Keratinocyte (primary cell): Measurements from ENCODE around the gene TECTB. TPM values are rescaled to one million over a fixed set of nuclear protein-coding genes. Genes with fewer than 3 reads are reported as not detected.

Experiments
- DNase-seq: peaks from one replicate; pipeline ENCODE4 v3.0.0-alpha.2; 2011; ENCODE audit warnings: low read depth, missing footprints, low spot score
- FAIRE-seq: peaks from 2 replicates; lab custom pipeline; 2011; peaks lifted over from hg19 to GRCh38; lab: Jason Lieb, UNC
- H2AFZ ChIP-seq: 2 replicates; pipeline ENCODE4 v1.6.0; 2012; ENCODE audit warnings: low read length, control low read depth, inconsistent platforms; ENCODE audit not compliant: control insufficient read depth
- H3K27ac ChIP-seq: 2 replicates; pipeline ENCODE4 v1.5.1; 2011; ENCODE audit warnings: low read length; ENCODE audit not compliant: control insufficient read depth, insufficient read depth
- H3K27me3 ChIP-seq: 3 replicates; pipeline ENCODE4 v1.6.0; 2011; ENCODE audit warnings: low read length; ENCODE audit not compliant: control insufficient read depth, insufficient read depth; ENCODE audit errors: extremely low read depth
- H3K36me3 ChIP-seq, 2 experiments: 2 replicates in 1 of 2; 3 replicates in 1 of 2; pipeline ENCODE4 v1.5.1; 2011; ENCODE audit warnings: low read length in 2 of 2, mild to moderate bottlenecking in 1 of 2; ENCODE audit not compliant: control insufficient read depth in 2 of 2, insufficient read depth in 2 of 2; ENCODE audit errors: extremely low read depth in 1 of 2
- H3K4me1 ChIP-seq: 3 replicates; pipeline ENCODE4 v1.5.1; 2011; ENCODE audit warnings: low read length; ENCODE audit not compliant: control insufficient read depth, insufficient read depth; ENCODE audit errors: extremely low read depth
- H3K4me2 ChIP-seq: 3 replicates; pipeline ENCODE4 v1.6.0; 2011; ENCODE audit warnings: low read depth, low read length; ENCODE audit not compliant: control insufficient read depth, insufficient read depth; ENCODE audit errors: extremely low read depth
- H3K4me3 ChIP-seq, 3 experiments: fragments of 200-600 bp in 1 of 3; sonication (generic) in 1 of 3; 2 replicates in 2 of 3; 3 replicates in 1 of 3; pipeline ENCODE4 v1.5.1; 2011 to 2016; ENCODE audit warnings: low read length in 3 of 3, mild to moderate bottlenecking in 3 of 3, control low read depth in 2 of 3, inconsistent platforms in 1 of 3, low read depth in 1 of 3, mixed read lengths in 1 of 3, mixed run types in 1 of 3, moderate library complexity in 1 of 3; ENCODE audit not compliant: control insufficient read depth in 2 of 3, insufficient read depth in 2 of 3; ENCODE audit errors: extremely low read depth in 1 of 3
- H3K79me2 ChIP-seq: 2 replicates; pipeline ENCODE4 v1.6.0; 2012; ENCODE audit warnings: low read length; ENCODE audit not compliant: control insufficient read depth, insufficient read depth
- H3K9ac ChIP-seq: 3 replicates; pipeline ENCODE4 v1.6.0; 2011; ENCODE audit warnings: low read length; ENCODE audit not compliant: control insufficient read depth, insufficient read depth; ENCODE audit errors: extremely low read depth
- H3K9me1 ChIP-seq: 3 replicates; pipeline ENCODE4 v1.6.0; 2011; ENCODE audit warnings: low read length; ENCODE audit not compliant: control insufficient read depth, insufficient read depth; ENCODE audit errors: extremely low read depth
- H3K9me3 ChIP-seq: 2 replicates; pipeline ENCODE4 v1.5.1; 2012; ENCODE audit warnings: low read depth, low read length; ENCODE audit not compliant: control insufficient read depth
- H4K20me1 ChIP-seq: 3 replicates; pipeline ENCODE4 v1.6.0; 2011; ENCODE audit warnings: low read length; ENCODE audit not compliant: control insufficient read depth, insufficient read depth; ENCODE audit errors: extremely low read depth
- CTCF ChIP-seq, 3 experiments: IDR thresholded peaks in 1 of 3; conservative IDR thresholded peaks in 1 of 3; optimal IDR thresholded peaks in 1 of 3; 2 replicates in 2 of 3; 3 replicates in 1 of 3; pipeline versions ENCODE3 to v1.5.1; 2011; ENCODE audit warnings: low read length in 3 of 3, mild to moderate bottlenecking in 3 of 3, moderate library complexity in 2 of 3, control low read depth in 1 of 3, inconsistent platforms in 1 of 3; ENCODE audit not compliant: insufficient read depth in 2 of 3; ENCODE audit errors: extremely low read depth in 1 of 3
- EZH2 ChIP-seq: IDR thresholded peaks from one replicate; pipeline ENCODE4 v1.6.1; 2012; ENCODE audit warnings: inconsistent platforms, mild to moderate bottlenecking, low read length, moderate library complexity
- dilution Hi-C: fragments of 300-500 bp; cut with MboI; formaldehyde crosslinking; loops from one replicate; pipeline ENCODE4 v1.7.0; 2020; ENCODE audit warnings: low sequenced_read_pairs; ENCODE audit not compliant: extremely low pct_ligation_motif_present
- polyA plus RNA-seq, 5 experiments: library from polyadenylated mRNA; depleted of rRNA in 3 of 5; stranded (reverse) in 3 of 5; stranded (forward) in 1 of 5; unstranded in 1 of 5; fragments of >200 nt; gene quantifications; 1 replicate in 1 of 5; 2 replicates in 3 of 5; 3 replicates in 1 of 5; pipeline versions ENCODE4 v1.2.1 to v1.2.3, GENCODE V29; 2011 to 2012; ENCODE audit warnings: missing spikeins in 2 of 5, low read depth in 1 of 5, low replicate concordance in 1 of 5

The TECTB gene
- polyA plus RNA-seq, 1 donor (not counting 4 experiments of a cell fraction or from before 2014, with no cell fraction given) = not detected

- Histone ChIP-seq H3K36me3 (no peaks in the 10 kb centered on the region), H3K9me1 (no peaks in the 10 kb centered on the region), H3K4me2 (no peak overlapping the region), H3K4me1 (no peaks in the 10 kb centered on the region), H3K9ac (no peak overlapping the region), H3K4me3 (no peak overlapping the region), H3K27ac (no peak overlapping the region), H3K27me3 (no peaks in the 10 kb centered on the region), H3K79me2 (no peaks in the 10 kb centered on the region), H2AFZ (no peak overlapping the region), H3K9me3 (no peaks in the 10 kb centered on the region), H4K20me1 (no peaks in the 10 kb centered on the region)
- TF ChIP-seq EZH2 (no peak), CTCF (optimal IDR thresholded peaks at IDR 0.05 in 1 of 3, IDR thresholded peaks at IDR 0.05 in 1 of 3, conservative IDR thresholded peaks at IDR 0.05 in 1 of 3; ENCODE audit: extremely low read depth in 1 of 3, insufficient read depth in 2 of 3, low read length in 3 of 3) (no peak)
- DNase-seq (no peak), FAIRE-seq (no peak)
- dilution Hi-C loops = no loop called here
These were observed 4.3 kb upstream of the TECTB start for GRCh38 chr10:112278871-112279270.

- H3K4me2 ChIP-seq = no peak overlapping the region
- no peak overlapping the region for H3K27ac ChIP-seq
- no peaks in the 10 kb centered on the region for H3K9me3 ChIP-seq
- H3K36me3 ChIP-seq = no peaks in the 10 kb centered on the region
- no peaks in the 10 kb centered on the region for H3K4me1 ChIP-seq
- H3K79me2 ChIP-seq = no peaks in the 10 kb centered on the region
- H3K9me1 ChIP-seq = no peaks in the 10 kb centered on the region
- TF ChIP-seq EZH2 (no peak), CTCF (optimal IDR thresholded peaks at IDR 0.05 in 1 of 3, IDR thresholded peaks at IDR 0.05 in 1 of 3, conservative IDR thresholded peaks at IDR 0.05 in 1 of 3; ENCODE audit: extremely low read depth in 1 of 3, insufficient read depth in 2 of 3, low read length in 3 of 3) (no peak)
- dilution Hi-C loops = no loop called here
- no peak for DNase-seq
- H4K20me1 ChIP-seq = no peaks in the 10 kb centered on the region
- FAIRE-seq = no peak
- H3K27me3 ChIP-seq = no peaks in the 10 kb centered on the region
- H3K4me3 ChIP-seq = no peak overlapping the region
- no peak overlapping the region for H3K9ac ChIP-seq
- no peak overlapping the region for H2AFZ ChIP-seq
These were observed 3.8 kb upstream of the TECTB start for GRCh38 chr10:112279433-112279832.
